Measurements from ENCODE around the gene IRF5.

The IRF5 gene

DNA sequence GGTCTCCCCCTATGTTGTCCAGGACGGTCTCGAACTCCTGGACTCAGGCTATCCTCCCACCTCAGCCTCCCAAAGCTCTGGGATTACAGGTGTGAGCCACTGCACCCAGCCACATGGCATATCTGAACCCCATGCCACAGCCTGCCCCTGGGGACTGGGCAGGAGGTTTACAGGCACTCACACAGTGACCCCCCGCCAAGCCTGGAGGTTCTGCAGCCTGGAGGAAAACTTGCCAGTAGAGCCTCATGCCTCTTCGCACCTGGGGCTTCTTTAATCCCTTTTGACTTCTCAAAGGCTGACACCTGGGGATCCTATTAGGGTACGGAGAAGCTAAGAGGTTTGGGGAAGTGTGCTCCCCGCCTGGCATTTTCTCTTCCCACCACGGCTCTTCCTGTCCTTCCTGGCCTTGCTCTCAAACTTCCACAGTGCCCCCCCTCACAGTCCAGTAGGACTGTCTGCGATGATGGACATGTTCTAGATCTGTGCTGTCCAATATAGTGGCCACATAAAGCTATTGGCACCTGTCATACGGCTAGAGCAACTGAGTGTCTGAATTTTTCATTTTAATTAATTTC, 15.8 kb upstream of the IRF5 start:
- DNase-seq (ENCODE audit: low read depth, low spot score) = no peak
- no peak overlapping the region for H3K4me3 ChIP-seq (ENCODE audit: low read depth, low read length)
- in situ Hi-C loops (cut with HindIII; ENCODE audit: low sequenced_read_pairs) = no loop called here
- no peak for TF ChIP-seq CTCF (IDR thresholded peaks at IDR 0.05; ENCODE audit: low read depth, low read length)

GRCh38 chr7:128922496-128923410, 15.0 kb upstream of the IRF5 start:
- no peak for TF ChIP-seq CTCF (IDR thresholded peaks at IDR 0.05; ENCODE audit: low read depth, low read length)
- DNase-seq (ENCODE audit: low read depth, low spot score) = no peak
- H3K4me3 ChIP-seq (ENCODE audit: low read depth, low read length) = no peak overlapping the region
- in situ Hi-C loops (cut with HindIII; ENCODE audit: low sequenced_read_pairs) = no loop called here

- in situ Hi-C loops (cut with HindIII; ENCODE audit: low sequenced_read_pairs) = no loop called here
- TF ChIP-seq CTCF (IDR thresholded peaks at IDR 0.05; ENCODE audit: low read depth, low read length) = no peak
Observed at GRCh38 chr7:128923411-128923800, 14.3 kb upstream of the IRF5 start.

GRCh38 chr7:128924707-128925588, 12.8 kb upstream of the IRF5 start:
- TF ChIP-seq CTCF (IDR thresholded peaks at IDR 0.05; ENCODE audit: low read depth, low read length) = no peak
- in situ Hi-C loops (cut with HindIII; ENCODE audit: low sequenced_read_pairs) = no loop called here
- no peak overlapping the region for H3K4me3 ChIP-seq (ENCODE audit: low read depth, low read length)
- no peak for DNase-seq (ENCODE audit: low read depth, low spot score)

More at GRCh38 chr7:128923411-128923800, 14.3 kb upstream of the IRF5 start:
- DNase-seq (ENCODE audit: low read depth, low spot score) = no peak
- H3K4me3 ChIP-seq (ENCODE audit: low read depth, low read length) = no peak overlapping the region

GRCh38 chr7:128928159-128928813, 9.4 kb upstream of the IRF5 start:
- no peak overlapping the region for H3K4me3 ChIP-seq (ENCODE audit: low read depth, low read length)
- in situ Hi-C loops (cut with HindIII; ENCODE audit: low sequenced_read_pairs) = no loop called here
- no peak for DNase-seq (ENCODE audit: low read depth, low spot score)
- TF ChIP-seq CTCF (IDR thresholded peaks at IDR 0.05; ENCODE audit: low read depth, low read length) = no peak
